Thyroid gland (tissue), 4 donors: ENCODE results near the gene RSRC2.

Source experiments
- CTCF ChIP-seq, 6 experiments: fragments of 200-600 bp in 3 of 6; fragments of 450-650 bp in 3 of 6; sonication (generic) in 3 of 6; IDR thresholded peaks; one replicate each; pipeline ENCODE4 v1.5.1; 2016 to 2019; ENCODE audit warnings: antibody characterized with exemption in 6 of 6, mild to moderate bottlenecking in 2 of 6, inconsistent platforms in 1 of 6, moderate library complexity in 1 of 6
- POLR2A ChIP-seq, 2 donors: fragments of 450-650 bp; IDR thresholded peaks; one replicate each; pipeline ENCODE4 v1.6.1; 2017; ENCODE audit warnings: antibody characterized with exemption in 2 of 2, mild to moderate bottlenecking in 2 of 2, moderate library complexity in 1 of 2

GRCh38 chr12:122563361-122563760 is 36.6 kb upstream of the RSRC2 start:
- no peak for TF ChIP-seq POLR2A (IDR thresholded peaks at IDR 0.05)
- no peak for TF ChIP-seq CTCF (IDR thresholded peaks at IDR 0.05)
